Neuronal stem cell (in vitro differentiated cells): ENCODE measurements around the gene NABP2. TPM values are rescaled to one million over a fixed set of nuclear protein-coding genes. Genes with fewer than 3 reads are reported as not detected.

Source experiments
- DNase-seq: peaks from one replicate; pipeline ENCODE4 v3.0.0-alpha.2; 2013; ENCODE audit warnings: low spot score
- H2AFZ ChIP-seq: one replicate; pipeline ENCODE4 v1.6.1; 2013; ENCODE audit warnings: mild to moderate bottlenecking, low read length, inconsistent platforms
- H2AK5ac ChIP-seq: 2 replicates; pipeline ENCODE4 v1.6.1; 2013; ENCODE audit warnings: low read depth, mild to moderate bottlenecking, inconsistent platforms, low read length, moderate library complexity, mixed read lengths
- H2BK120ac ChIP-seq: 2 replicates; pipeline ENCODE4 v1.6.1; 2013; ENCODE audit warnings: low read depth, mild to moderate bottlenecking, inconsistent platforms, low read length, moderate library complexity, mixed read lengths
- H2BK12ac ChIP-seq: one replicate; pipeline ENCODE4 v1.6.1; 2013; ENCODE audit warnings: low read length, inconsistent platforms
- H2BK15ac ChIP-seq: 2 replicates; pipeline ENCODE4 v1.6.1; 2013; ENCODE audit warnings: mild to moderate bottlenecking, low read length, inconsistent platforms, mixed read lengths
- H2BK5ac ChIP-seq: one replicate; pipeline ENCODE4 v1.6.1; 2013; ENCODE audit warnings: inconsistent platforms, mild to moderate bottlenecking, low read length, moderate library complexity
- H3K14ac ChIP-seq: one replicate; pipeline ENCODE4 v1.6.1; 2013; ENCODE audit warnings: low read length, inconsistent platforms
- H3K18ac ChIP-seq: 2 replicates; pipeline ENCODE4 v1.6.1; 2013; ENCODE audit warnings: low read length, inconsistent platforms
- H3K23ac ChIP-seq: 2 replicates; pipeline ENCODE4 v1.6.1; 2013; ENCODE audit warnings: low read depth, mild to moderate bottlenecking, mixed read lengths, low read length, inconsistent platforms; ENCODE audit not compliant: poor library complexity
- H3K27ac ChIP-seq: replicated peaks from 3 replicates; pipeline ENCODE4 v1.5.1; 2013; ENCODE audit warnings: low read length, inconsistent platforms
- H3K27me3 ChIP-seq, 3 experiments: 2 replicates each; pipeline ENCODE4 v1.6.1; 2013; ENCODE audit warnings: low read length in 3 of 3, mild to moderate bottlenecking in 2 of 3, inconsistent platforms in 1 of 3, low read depth in 1 of 3, mixed read lengths in 1 of 3, moderate library complexity in 1 of 3; ENCODE audit not compliant: control insufficient read depth in 3 of 3, insufficient read depth in 3 of 3
- H3K36me3 ChIP-seq, 2 donors: replicated peaks in 1 of 2; 2 replicates each; pipeline ENCODE4 v1.6.1; 2013; ENCODE audit warnings: low read length in 2 of 2; ENCODE audit not compliant: control insufficient read depth in 2 of 2, insufficient read depth in 2 of 2
- H3K4ac ChIP-seq: 2 replicates; pipeline ENCODE4 v1.6.1; 2013; ENCODE audit warnings: inconsistent platforms, mild to moderate bottlenecking, low read length, moderate library complexity
- H3K4me1 ChIP-seq, 2 donors: 1 replicate in 1 of 2; 2 replicates in 1 of 2; pipeline ENCODE4 v1.6.1; 2013; ENCODE audit warnings: low read length in 2 of 2, low read depth in 1 of 2; ENCODE audit not compliant: control insufficient read depth in 2 of 2, insufficient read depth in 1 of 2
- H3K4me2 ChIP-seq: one replicate; pipeline ENCODE4 v1.6.1; 2013; ENCODE audit warnings: mild to moderate bottlenecking, low read length, inconsistent platforms; ENCODE audit not compliant: insufficient read depth, poor library complexity, severe bottlenecking
- H3K4me3 ChIP-seq, 2 donors: 2 replicates each; pipeline ENCODE4 v1.5.1; 2013; ENCODE audit warnings: low read length in 2 of 2, mild to moderate bottlenecking in 2 of 2, inconsistent platforms in 1 of 2, moderate library complexity in 1 of 2
- H3K79me1 ChIP-seq: one replicate; pipeline ENCODE4 v1.6.1; 2013; ENCODE audit warnings: low read depth, mild to moderate bottlenecking, inconsistent platforms, low read length, moderate library complexity
- H3K9ac ChIP-seq: one replicate; pipeline ENCODE4 v1.6.1; 2013; ENCODE audit warnings: mild to moderate bottlenecking, low read depth, low read length, inconsistent platforms; ENCODE audit not compliant: poor library complexity
- H3K9me3 ChIP-seq, 2 donors: replicated peaks in 1 of 2; 2 replicates each; pipeline versions ENCODE3 to v1.6.1; 2013; ENCODE audit warnings: low read length in 2 of 2, mild to moderate bottlenecking in 2 of 2, inconsistent platforms in 1 of 2, low read depth in 1 of 2, mixed read lengths in 1 of 2, moderate library complexity in 1 of 2; ENCODE audit not compliant: control insufficient read depth in 2 of 2, insufficient read depth in 1 of 2
- H4K8ac ChIP-seq: one replicate; pipeline ENCODE4 v1.6.1; 2013; ENCODE audit warnings: low read depth, mild to moderate bottlenecking, inconsistent platforms, low read length, moderate library complexity
- H4K91ac ChIP-seq: one replicate; pipeline ENCODE4 v1.6.1; 2013; ENCODE audit warnings: low read length, low read depth, mild to moderate bottlenecking, inconsistent platforms; ENCODE audit not compliant: poor library complexity
- whole genome bisulfite sequencing, 2 donors: extraction: QIAGEN DNeasy Blood & Tissue Kit; methylation state at CpG; one replicate each; pipeline ENCODE4 v1.1.7; 2013; ENCODE audit warnings: missing lambda C conversion rate in 2 of 2, mixed read lengths in 1 of 2; ENCODE audit not compliant: insufficient read length in 2 of 2, insufficient replicate concordance in 1 of 2; ENCODE audit errors: extremely low coverage in 2 of 2; 5-methylcytosine and 5-hydroxymethylcytosine counted together
- polyA plus RNA-seq, 2 experiments: library from polyadenylated mRNA; stranded (reverse); fragments of 200-250 nt; gene quantifications; one replicate each; pipeline ENCODE4 v1.2.3, GENCODE V29; 2013

Gene NABP2
- polyA plus RNA-seq (2013, experiment 1 of 2), result 28.0 TPM
- polyA plus RNA-seq (2013, experiment 2 of 2), result 28.1 TPM

DNA sequence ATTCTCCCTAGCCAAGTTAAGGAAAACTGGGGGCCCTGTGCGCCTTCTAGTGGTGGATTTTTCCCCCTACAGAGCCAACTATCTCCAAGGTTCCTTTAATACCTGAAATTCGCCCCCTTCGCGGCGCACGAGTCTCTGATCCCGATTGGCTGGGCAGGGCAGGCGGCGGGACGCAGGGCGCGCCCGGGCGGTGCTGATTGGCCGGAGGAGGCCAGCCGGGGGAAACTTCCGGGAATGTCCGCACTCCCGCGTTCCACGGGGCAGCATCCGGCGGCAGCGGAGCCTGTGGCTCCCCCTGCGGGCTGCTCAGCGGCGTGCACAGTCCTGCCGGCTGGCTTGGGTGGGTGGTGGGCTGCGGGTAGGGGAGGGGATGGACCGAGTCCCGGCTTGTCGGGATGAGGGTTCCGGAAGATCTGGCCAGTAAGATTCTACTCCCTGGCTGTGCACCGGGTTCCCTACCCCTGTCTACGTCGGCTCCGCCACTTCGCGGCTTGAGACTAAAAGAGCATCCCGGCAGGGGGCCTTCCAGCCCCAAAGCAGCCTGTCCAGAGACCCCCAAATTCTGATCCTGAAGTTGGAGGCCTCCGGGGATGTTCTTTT, at the start of gene NABP2:
TSS of gene NABP2 (plus strand) at position 241 of the 600 bp plus-strand sequence. CDS start 515 bp downstream, outside the sequence.
- Histone ChIP-seq H3K4me1 (peaks cover 2 to 13% of the 10 kb centered on the region in 2 donors), H3K9ac (peak within 1 kb of the TSS; percentile 84), H2AK5ac (peak within 1 kb of the TSS; percentile 50), H2BK12ac (no peak within 1 kb of the TSS), H3K36me3 (peaks cover 7 to 25% of the 10 kb centered on the region in 2 donors), H2BK15ac (peak within 1 kb of the TSS; percentile 47), H3K27me3 (no peaks in the 10 kb centered on the region), H3K23ac (peak within 1 kb of the TSS; percentile 83), H3K18ac (peak within 1 kb of the TSS; percentile 92), H3K79me1 (peaks cover 7% of the 10 kb centered on the region), H2AFZ (peak within 1 kb of the TSS; percentile 94), H3K4me3 (peak within 1 kb of the TSS; percentile 76 to 78), H4K8ac (peak within 1 kb of the TSS; percentile 72), H3K9me3 (no peaks in the 10 kb centered on the region), H2BK120ac (no peak within 1 kb of the TSS), H3K14ac (peak within 1 kb of the TSS; percentile 58), H3K4ac (peak within 1 kb of the TSS; percentile 61), H2BK5ac (peak within 1 kb of the TSS; percentile 48), H4K91ac (no peak within 1 kb of the TSS), H3K4me2 (peak within 1 kb of the TSS; percentile 68), H3K27ac (peak within 1 kb of the TSS; percentile 81)
- peak; percentile 96 for DNase-seq
- WGBS, 2 donors, result no CpG with 5 or more reads among the region's 41 CpGs

- H2AFZ ChIP-seq, result no peak overlapping the region
- H3K23ac ChIP-seq, result no peak overlapping the region
- H3K27me3 ChIP-seq, result no peaks in the 10 kb centered on the region
- no peak overlapping the region for H2BK15ac ChIP-seq
- H3K79me1 ChIP-seq, result no peaks in the 10 kb centered on the region
- no peak for DNase-seq
- H4K8ac ChIP-seq, result no peak overlapping the region
- no peaks in the 10 kb centered on the region for H3K4me1 ChIP-seq
- no peak overlapping the region for H3K18ac ChIP-seq
- H3K9me3 ChIP-seq, result peaks cover 4 to 7% of the 10 kb centered on the region in 2 donors
- H3K4ac ChIP-seq, result no peak overlapping the region
- no peak overlapping the region for H3K14ac ChIP-seq
- H2BK120ac ChIP-seq, result no peak overlapping the region
- H3K36me3 ChIP-seq, result peaks cover 53 to 90% of the 10 kb centered on the region in 2 donors
- H3K4me3 ChIP-seq, result peak overlapping the region in 1 of 2 donors; percentile 52
- no peak overlapping the region for H3K4me2 ChIP-seq
- H4K91ac ChIP-seq, result no peak overlapping the region
- WGBS, 2 donors, result no CpG with 5 or more reads among the region's 3 CpGs
- no peak overlapping the region for H2AK5ac ChIP-seq
- no peak overlapping the region for H2BK12ac ChIP-seq
- no peak overlapping the region for H3K27ac ChIP-seq
- no peak overlapping the region for H2BK5ac ChIP-seq
- no peak overlapping the region for H3K9ac ChIP-seq
Measured at GRCh38 chr12:56178347-56178746, 45.8 kb upstream of the NABP2 start.

DNA sequence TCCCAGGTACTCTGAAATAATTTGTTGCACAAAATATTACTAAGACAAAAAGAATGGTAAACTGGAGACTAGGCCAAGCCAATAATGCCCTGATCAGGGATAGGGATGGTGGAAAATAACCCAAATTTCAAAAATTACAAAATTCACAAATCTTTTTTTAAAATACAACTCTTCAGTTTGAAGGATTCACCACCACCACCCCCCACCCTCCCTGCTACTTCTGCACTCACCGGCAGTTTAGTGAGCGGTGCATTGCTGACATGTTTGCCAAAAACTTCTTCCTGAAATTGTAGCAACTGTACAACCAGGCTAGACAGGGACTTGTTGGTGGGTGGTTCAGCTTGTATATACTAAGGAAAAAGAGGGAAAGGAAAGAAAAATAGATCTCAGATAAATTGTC, 37.2 kb upstream of the NABP2 start:
- H3K9me3 ChIP-seq, result no peaks in the 10 kb centered on the region
- no peaks in the 10 kb centered on the region for H3K27me3 ChIP-seq
- H2AFZ ChIP-seq, result no peak overlapping the region
- no peaks in the 10 kb centered on the region for H3K79me1 ChIP-seq
- H2AK5ac ChIP-seq, result no peak overlapping the region
- no peak overlapping the region for H2BK5ac ChIP-seq
- H2BK12ac ChIP-seq, result no peak overlapping the region
- peaks cover 7 to 9% of the 10 kb centered on the region in 2 donors for H3K4me1 ChIP-seq
- no peak overlapping the region for H3K18ac ChIP-seq
- no peak for DNase-seq
- H3K9ac ChIP-seq, result no peak overlapping the region
- no peak overlapping the region for H3K4ac ChIP-seq
- no peak overlapping the region for H3K14ac ChIP-seq
- no peak overlapping the region for H2BK15ac ChIP-seq
- no peak overlapping the region for H2BK120ac ChIP-seq
- no peak overlapping the region for H4K91ac ChIP-seq
- H3K4me2 ChIP-seq, result no peak overlapping the region
- no CpG with 5 or more reads among the region's 2 CpGs for WGBS, 2 donors
- peaks cover 25 to 58% of the 10 kb centered on the region in 2 donors for H3K36me3 ChIP-seq
- H3K23ac ChIP-seq, result no peak overlapping the region
- H3K4me3 ChIP-seq, result no peak overlapping the region
- H4K8ac ChIP-seq, result no peak overlapping the region
- H3K27ac ChIP-seq, result no peak overlapping the region

GRCh38 chr12:56188131-56188777, 35.9 kb upstream of the NABP2 start:
- H2AFZ ChIP-seq, result peak overlapping the region; percentile 91
- peak overlapping the region; percentile 25 for H3K14ac ChIP-seq
- H2BK120ac ChIP-seq, result no peak overlapping the region
- H3K9ac ChIP-seq, result peak overlapping the region; percentile 87
- peak overlapping the region; percentile 69 for H3K27ac ChIP-seq
- peak overlapping the region; percentile 76 to 83 for H3K4me3 ChIP-seq
- H3K18ac ChIP-seq, result peak overlapping the region; percentile 76
- H3K27me3 ChIP-seq, result no peaks in the 10 kb centered on the region
- H3K4ac ChIP-seq, result no peak overlapping the region
- H3K9me3 ChIP-seq, result no peaks in the 10 kb centered on the region
- no peak overlapping the region for H4K8ac ChIP-seq
- no peak overlapping the region for H4K91ac ChIP-seq
- H2BK12ac ChIP-seq, result no peak overlapping the region
- DNase-seq, result peak; percentile 8
- H3K4me2 ChIP-seq, result peak overlapping the region; percentile 79
- H2AK5ac ChIP-seq, result peak overlapping the region; percentile 40
- no peak overlapping the region for H3K23ac ChIP-seq
- H3K36me3 ChIP-seq, result peaks cover 21 to 46% of the 10 kb centered on the region in 2 donors
- no CpG with 5 or more reads among the region's 10 CpGs for WGBS, 2 donors
- H2BK15ac ChIP-seq, result no peak overlapping the region
- peak overlapping the region; percentile 78 for H2BK5ac ChIP-seq
- H3K4me1 ChIP-seq, result peaks cover 7 to 9% of the 10 kb centered on the region in 2 donors
- H3K79me1 ChIP-seq, result no peaks in the 10 kb centered on the region
